ENCODE measurements around the gene SEC22A.

- no peak for TF ChIP-seq POLR2AphosphoS5 (IDR thresholded peaks at IDR 0.05; ENCODE audit: low read depth, low read length)
- TF ChIP-seq TAF1 (IDR thresholded peaks at IDR 0.05; ENCODE audit: borderline replicate concordance, insufficient read depth, low read length), result no peak
- TF ChIP-seq REST (IDR thresholded peaks at IDR 0.05; ENCODE audit: insufficient read depth in 1 of 2, low read depth in 2 of 2, low read length in 2 of 2), result no peak
Measured at GRCh38 chr3:123311201-123311600, 109.5 kb downstream of the SEC22A start.

All from PFSK-1 (cell line).